ENCODE measurements around the gene TDRD3.

Gene TDRD3

DNA sequence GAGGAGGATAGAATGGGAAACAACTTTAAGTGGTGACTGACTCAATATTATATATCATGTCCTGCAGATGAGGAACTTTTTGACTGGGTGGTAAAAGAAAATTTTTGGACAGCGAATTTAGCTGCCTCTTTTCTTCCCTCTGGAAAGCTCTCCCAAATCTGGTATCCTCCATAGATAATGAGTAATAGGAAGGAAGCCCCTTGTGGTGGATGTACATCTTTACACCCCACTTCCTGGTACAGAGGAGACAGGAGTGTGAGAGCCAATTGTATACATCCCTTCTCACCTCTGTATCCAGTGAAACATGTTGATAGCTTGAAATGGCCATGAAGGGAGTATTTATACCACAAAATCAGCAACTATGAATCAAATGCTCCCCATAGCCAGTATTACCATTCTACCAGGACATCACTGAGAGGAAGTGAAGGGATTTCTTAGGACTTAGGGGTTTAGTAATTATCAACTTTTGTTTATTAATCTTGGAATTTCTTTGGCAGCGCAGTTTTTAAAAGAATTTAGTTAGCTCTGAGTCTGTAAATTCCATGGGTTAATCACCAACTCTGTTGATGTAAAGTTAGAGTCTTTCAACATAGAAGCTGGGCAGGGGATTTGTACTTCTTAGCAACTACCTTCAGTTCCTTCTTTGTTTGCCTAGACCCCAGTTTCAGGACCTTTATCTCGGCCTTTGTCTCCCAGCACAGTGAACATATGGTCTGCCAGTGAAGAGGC lies 17.0 kb upstream of the TDRD3 start:
- no peaks in the 10 kb centered on the region for H3K79me2 ChIP-seq (ENCODE audit: insufficient read depth, low read length)
- no peak overlapping the region for H3K9ac ChIP-seq (ENCODE audit: low read length)
- TF ChIP-seq, protein P1, sequence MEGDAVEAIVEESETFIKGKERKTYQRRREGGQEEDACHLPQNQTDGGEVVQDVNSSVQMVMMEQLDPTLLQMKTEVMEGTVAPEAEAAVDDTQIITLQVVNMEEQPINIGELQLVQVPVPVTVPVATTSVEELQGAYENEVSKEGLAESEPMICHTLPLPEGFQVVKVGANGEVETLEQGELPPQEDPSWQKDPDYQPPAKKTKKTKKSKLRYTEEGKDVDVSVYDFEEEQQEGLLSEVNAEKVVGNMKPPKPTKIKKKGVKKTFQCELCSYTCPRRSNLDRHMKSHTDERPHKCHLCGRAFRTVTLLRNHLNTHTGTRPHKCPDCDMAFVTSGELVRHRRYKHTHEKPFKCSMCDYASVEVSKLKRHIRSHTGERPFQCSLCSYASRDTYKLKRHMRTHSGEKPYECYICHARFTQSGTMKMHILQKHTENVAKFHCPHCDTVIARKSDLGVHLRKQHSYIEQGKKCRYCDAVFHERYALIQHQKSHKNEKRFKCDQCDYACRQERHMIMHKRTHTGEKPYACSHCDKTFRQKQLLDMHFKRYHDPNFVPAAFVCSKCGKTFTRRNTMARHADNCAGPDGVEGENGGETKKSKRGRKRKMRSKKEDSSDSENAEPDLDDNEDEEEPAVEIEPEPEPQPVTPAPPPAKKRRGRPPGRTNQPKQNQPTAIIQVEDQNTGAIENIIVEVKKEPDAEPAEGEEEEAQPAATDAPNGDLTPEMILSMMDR (IDR thresholded peaks at IDR 0.05; ENCODE audit: insufficient read depth, low read length, poor library complexity, severe bottlenecking): no peak
- no peak for TF ChIP-seq EZH2phosphoT487 (conservative IDR thresholded peaks at IDR 0.05; ENCODE audit: low read length)
- no peaks in the 10 kb centered on the region for H4K20me1 ChIP-seq (ENCODE audit: low read depth, low read length)
- H3K27ac ChIP-seq (ENCODE audit: low read depth, low read length): no peak overlapping the region
- no peaks in the 10 kb centered on the region for H3K36me3 ChIP-seq (ENCODE audit: low read length)
- H3K4me3 ChIP-seq (ENCODE audit: insufficient read depth, low read length, poor library complexity, severe bottlenecking): no peak overlapping the region
- no peak overlapping the region for H2AFZ ChIP-seq (ENCODE audit: low read depth, low read length, severe bottlenecking)
- H3K4me2 ChIP-seq (ENCODE audit: low read depth, low read length, poor library complexity, severe bottlenecking): no peak overlapping the region
- H3K27me3 ChIP-seq (ENCODE audit: low read length): no peaks in the 10 kb centered on the region
- no peaks in the 10 kb centered on the region for H3K9me3 ChIP-seq (ENCODE audit: insufficient read depth, low read length)
- no peaks in the 10 kb centered on the region for H3F3A ChIP-seq (ENCODE audit: insufficient read depth)
- no peaks in the 10 kb centered on the region for H3K9me2 ChIP-seq (replicated peaks; ENCODE audit: insufficient read depth, low read length)

DNA sequence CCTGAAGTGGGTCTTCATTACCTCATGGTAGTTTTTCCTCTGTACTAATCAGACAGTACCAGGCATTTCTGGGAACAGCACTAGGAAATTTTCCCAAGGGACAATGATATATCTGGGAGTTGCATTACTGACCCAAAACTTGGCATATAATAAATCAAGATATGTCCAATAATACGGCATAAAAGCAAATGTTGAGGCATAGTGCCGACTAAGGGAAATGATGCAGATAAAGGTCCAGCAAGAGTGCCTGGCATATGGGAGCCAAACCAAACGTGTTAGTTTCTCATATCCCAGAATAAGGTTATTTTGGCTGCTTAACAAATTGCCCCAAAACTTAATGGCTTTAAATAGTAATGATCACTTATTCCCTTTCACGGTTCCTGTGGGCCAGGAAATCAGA lies 12.1 kb upstream of the TDRD3 start:
- no peak overlapping the region for H3K9ac ChIP-seq (ENCODE audit: low read length)
- H2AFZ ChIP-seq (ENCODE audit: low read depth, low read length, severe bottlenecking): no peak overlapping the region

GRCh38 chr13:60386250-60386649 lies 10.8 kb upstream of the TDRD3 start:
- Histone ChIP-seq H3K36me3 (ENCODE audit: low read length) (no peaks in the 10 kb centered on the region), H3K9me2 (replicated peaks; ENCODE audit: insufficient read depth, low read length) (no peaks in the 10 kb centered on the region), H3K4me2 (ENCODE audit: low read depth, low read length, poor library complexity, severe bottlenecking) (no peak overlapping the region), H3K27me3 (ENCODE audit: low read length) (no peaks in the 10 kb centered on the region), H3K27ac (ENCODE audit: low read depth, low read length) (no peak overlapping the region), H3F3A (ENCODE audit: insufficient read depth) (no peaks in the 10 kb centered on the region), H3K9me3 (ENCODE audit: insufficient read depth, low read length) (no peaks in the 10 kb centered on the region), H3K9ac (ENCODE audit: low read length) (no peak overlapping the region), H2AFZ (ENCODE audit: low read depth, low read length, severe bottlenecking) (no peak overlapping the region), H3K79me2 (ENCODE audit: insufficient read depth, low read length) (no peaks in the 10 kb centered on the region), H4K20me1 (ENCODE audit: low read depth, low read length) (no peaks in the 10 kb centered on the region), H3K4me3 (ENCODE audit: insufficient read depth, low read length, poor library complexity, severe bottlenecking) (no peak overlapping the region)
- TF ChIP-seq EZH2phosphoT487 (conservative IDR thresholded peaks at IDR 0.05; ENCODE audit: low read length): no peak
- TF ChIP-seq, protein P1 (IDR thresholded peaks at IDR 0.05; ENCODE audit: insufficient read depth, low read length, poor library complexity, severe bottlenecking): no peak

More for the DNA sequence above, 12.1 kb upstream of the TDRD3 start:
- no peak overlapping the region for H3K27ac ChIP-seq (ENCODE audit: low read depth, low read length)
- H3K36me3 ChIP-seq (ENCODE audit: low read length): no peaks in the 10 kb centered on the region
- no peaks in the 10 kb centered on the region for H4K20me1 ChIP-seq (ENCODE audit: low read depth, low read length)
- no peak overlapping the region for H3K4me3 ChIP-seq (ENCODE audit: insufficient read depth, low read length, poor library complexity, severe bottlenecking)
- no peak for TF ChIP-seq EZH2phosphoT487 (conservative IDR thresholded peaks at IDR 0.05; ENCODE audit: low read length)
- TF ChIP-seq, protein P1 (IDR thresholded peaks at IDR 0.05; ENCODE audit: insufficient read depth, low read length, poor library complexity, severe bottlenecking): no peak
- no peaks in the 10 kb centered on the region for H3F3A ChIP-seq (ENCODE audit: insufficient read depth)
- H3K27me3 ChIP-seq (ENCODE audit: low read length): no peaks in the 10 kb centered on the region
- H3K4me2 ChIP-seq (ENCODE audit: low read depth, low read length, poor library complexity, severe bottlenecking): no peak overlapping the region
- H3K79me2 ChIP-seq (ENCODE audit: insufficient read depth, low read length): no peaks in the 10 kb centered on the region
- H3K9me2 ChIP-seq (replicated peaks; ENCODE audit: insufficient read depth, low read length): no peaks in the 10 kb centered on the region
- no peaks in the 10 kb centered on the region for H3K9me3 ChIP-seq (ENCODE audit: insufficient read depth, low read length)
